ENCODE measurements around the gene MDH2.

- TF ChIP-seq CTCF (IDR thresholded peaks at IDR 0.05) (no peak), POLR2A (IDR thresholded peaks at IDR 0.05) (no peak)
Observed at GRCh38 chr7:76064208-76064970, 16.5 kb downstream of the MDH2 start.

Data from vagina (tissue), 2 donors.